ENCODE results near the gene ATP11B. TPM values are rescaled to one million over a fixed set of nuclear protein-coding genes. Genes with fewer than 3 reads are reported as not detected.

The ATP11B gene
- polyA plus RNA-seq, 3 donors from 2014 or later = 21.8 to 85.1 (median 39.5) TPM

DNA sequence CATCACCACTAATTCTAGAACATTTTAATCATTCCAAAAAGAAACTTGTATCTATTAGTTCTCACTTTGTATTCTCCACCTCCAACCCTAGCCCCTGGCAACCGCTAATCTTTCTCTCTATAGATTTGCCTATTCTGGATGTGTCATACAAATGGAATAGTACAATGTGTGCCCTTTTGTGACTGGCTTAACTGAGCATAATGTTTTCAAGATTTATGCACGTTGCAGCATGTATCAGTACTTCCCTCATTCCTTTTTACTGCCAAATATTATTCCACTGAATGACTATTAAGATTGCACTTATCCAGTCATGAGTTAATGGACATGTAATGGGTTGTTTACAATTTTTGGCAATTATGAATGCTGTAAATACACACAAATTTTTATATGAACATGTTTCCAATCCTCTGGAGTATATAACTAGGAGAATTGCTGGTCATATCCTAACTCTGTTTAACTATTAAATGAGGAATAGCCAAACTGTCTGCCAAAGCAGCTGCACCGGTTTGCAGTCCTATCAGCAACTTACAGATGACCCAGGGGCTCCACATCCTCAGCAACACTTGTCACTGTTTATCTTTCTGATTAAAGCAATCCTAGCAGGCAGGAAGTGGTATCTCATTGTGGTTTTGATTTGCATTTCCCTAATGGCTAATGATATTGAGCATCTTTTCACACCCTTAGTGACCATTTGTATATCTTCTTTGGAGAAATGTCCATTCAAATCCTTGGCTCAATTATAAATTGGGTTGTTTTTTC is 144.2 kb downstream of the ATP11B start:
- H3K36me3 Mint-ChIP-seq = peaks cover 0 to 4% (median 0%) of the 10 kb centered on the region in 3 donors
- H3K9me3 Mint-ChIP-seq = peaks cover 0 to 4% (median 0%) of the 10 kb centered on the region in 6 donors
- DNase-seq = no peak
- peaks cover 13 to 20% of the 10 kb centered on the region in 2 donors for H3K4me1 Mint-ChIP-seq
- H3K4me3 Mint-ChIP-seq = peak overlapping the region in 2 of 5 donors; percentile 12 to 21
- H3K27ac Mint-ChIP-seq = peak overlapping the region in 2 of 6 donors; percentile 25 to 51
- peaks cover 0 to 2% (median 0%) of the 10 kb centered on the region in 3 donors for H3K27me3 Mint-ChIP-seq (ENCODE audit: low read depth in 3 of 3)

DNA sequence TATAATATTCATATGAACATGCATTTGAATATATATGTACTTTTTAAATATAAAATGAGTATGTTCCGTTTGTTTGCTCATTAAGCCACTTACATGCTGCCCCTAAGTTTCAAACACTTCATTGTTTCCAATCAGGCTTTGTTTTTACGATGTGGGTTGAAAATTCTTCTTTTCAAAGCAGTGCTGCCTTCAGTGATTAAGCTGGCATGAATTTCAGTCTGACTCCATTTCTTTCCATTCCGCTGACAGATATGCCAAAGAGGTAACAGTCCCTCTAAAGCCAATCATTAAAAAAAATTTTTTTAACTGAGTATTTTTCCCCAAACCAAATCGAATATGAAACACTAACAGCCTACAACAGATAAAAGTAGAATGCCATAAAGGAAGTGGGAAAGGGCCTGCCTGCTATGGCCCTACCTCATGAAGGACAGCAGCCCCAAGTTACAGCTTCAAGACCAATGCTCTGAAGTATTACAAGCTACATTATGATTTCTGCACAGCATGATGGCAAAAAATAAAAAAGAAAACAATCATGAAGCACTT is 147.0 kb downstream of the ATP11B start:
- Mint-ChIP-seq H3K4me1 (peaks cover 13 to 20% of the 10 kb centered on the region in 2 donors), H3K27ac (no peak overlapping the region), H3K4me3 (no peak overlapping the region), H3K9me3 (no peaks in the 10 kb centered on the region), H3K27me3 (ENCODE audit: low read depth in 3 of 3) (peaks cover 0 to 2% (median 0%) of the 10 kb centered on the region in 3 donors), H3K36me3 (peaks cover 9 to 11% (median 10%) of the 10 kb centered on the region in 3 donors)
- DNase-seq = no peak

DNA sequence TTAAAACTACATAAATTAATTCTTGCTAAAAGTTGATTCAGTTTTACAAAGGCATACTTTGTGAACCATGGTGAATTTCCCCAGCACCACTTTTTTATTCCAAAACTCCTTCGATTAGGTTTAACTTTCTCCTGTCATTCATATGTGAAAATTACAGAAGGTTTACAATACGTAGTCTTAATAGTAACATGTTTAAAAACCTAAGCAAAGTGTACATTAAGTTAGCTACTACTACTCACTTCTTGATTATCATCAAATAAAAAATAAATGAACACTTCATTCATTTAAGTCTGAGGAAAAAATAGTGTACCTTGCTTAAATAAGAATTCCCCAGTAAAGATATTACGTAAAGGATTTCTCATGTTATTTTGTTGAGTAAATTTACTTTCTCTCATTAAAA is 148.4 kb downstream of the ATP11B start:
- no peak overlapping the region for H3K4me3 Mint-ChIP-seq
- peaks cover 17 to 22% (median 21%) of the 10 kb centered on the region in 3 donors for H3K36me3 Mint-ChIP-seq
- H3K4me1 Mint-ChIP-seq = peaks cover 13 to 20% of the 10 kb centered on the region in 2 donors
- peaks cover 0 to 4% (median 0%) of the 10 kb centered on the region in 3 donors for H3K27me3 Mint-ChIP-seq (ENCODE audit: low read depth in 3 of 3)
- no peak for DNase-seq
- no peak overlapping the region for H3K27ac Mint-ChIP-seq
- no peaks in the 10 kb centered on the region for H3K9me3 Mint-ChIP-seq

DNA sequence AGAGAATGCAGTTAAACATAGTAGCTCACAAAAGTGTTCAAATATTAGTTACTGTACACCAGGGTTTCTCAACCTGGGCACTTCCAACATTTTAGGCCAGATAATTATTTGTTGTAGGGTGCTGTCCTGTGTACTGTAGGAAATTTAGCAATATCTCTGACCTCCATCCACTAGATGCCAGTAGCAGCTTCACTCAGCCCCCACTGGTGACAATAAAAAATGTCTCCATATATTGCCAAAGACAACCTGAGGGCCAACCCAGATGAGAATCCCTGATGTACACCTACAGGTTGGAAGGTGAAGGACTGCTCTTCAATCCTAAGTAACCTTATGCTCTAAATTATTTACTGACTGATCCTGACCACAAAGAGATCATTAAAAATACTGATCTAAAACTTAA is 154.6 kb downstream of the ATP11B start:
- H3K4me3 Mint-ChIP-seq = no peak overlapping the region
- no peaks in the 10 kb centered on the region for H3K9me3 Mint-ChIP-seq
- H3K4me1 Mint-ChIP-seq = no peaks in the 10 kb centered on the region
- H3K36me3 Mint-ChIP-seq = peaks cover 24 to 41% (median 37%) of the 10 kb centered on the region in 3 donors
- DNase-seq = no peak
- peaks cover 0 to 3% (median 0%) of the 10 kb centered on the region in 3 donors for H3K27me3 Mint-ChIP-seq (ENCODE audit: low read depth in 3 of 3)
- H3K27ac Mint-ChIP-seq = peak overlapping the region in 1 of 6 donors; percentile 9

DNA sequence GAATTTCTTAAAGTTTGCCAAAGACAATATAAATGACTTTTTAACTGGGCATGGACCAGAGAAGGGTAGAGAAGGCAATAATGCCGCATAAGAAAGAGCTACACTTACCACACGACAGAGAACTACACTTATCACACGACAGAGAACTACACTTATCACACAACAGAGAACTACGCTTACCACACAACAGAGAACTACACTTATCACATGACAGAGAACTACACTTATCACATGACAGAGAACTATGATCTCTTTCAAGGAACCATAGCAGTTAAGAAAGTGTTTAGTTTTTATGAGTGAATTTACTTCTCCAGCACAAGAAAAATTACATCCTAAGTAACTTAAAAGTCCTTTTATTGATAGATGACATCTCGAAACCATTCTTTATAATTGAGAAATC is 155.0 kb downstream of the ATP11B start:
- no peak for DNase-seq
- H3K27me3 Mint-ChIP-seq (ENCODE audit: low read depth in 3 of 3) = peaks cover 0 to 3% (median 0%) of the 10 kb centered on the region in 3 donors
- no peak overlapping the region for H3K4me3 Mint-ChIP-seq
- H3K27ac Mint-ChIP-seq = no peak overlapping the region
- H3K4me1 Mint-ChIP-seq = no peaks in the 10 kb centered on the region
- H3K36me3 Mint-ChIP-seq = peaks cover 24 to 41% (median 37%) of the 10 kb centered on the region in 3 donors
- no peaks in the 10 kb centered on the region for H3K9me3 Mint-ChIP-seq

DNA sequence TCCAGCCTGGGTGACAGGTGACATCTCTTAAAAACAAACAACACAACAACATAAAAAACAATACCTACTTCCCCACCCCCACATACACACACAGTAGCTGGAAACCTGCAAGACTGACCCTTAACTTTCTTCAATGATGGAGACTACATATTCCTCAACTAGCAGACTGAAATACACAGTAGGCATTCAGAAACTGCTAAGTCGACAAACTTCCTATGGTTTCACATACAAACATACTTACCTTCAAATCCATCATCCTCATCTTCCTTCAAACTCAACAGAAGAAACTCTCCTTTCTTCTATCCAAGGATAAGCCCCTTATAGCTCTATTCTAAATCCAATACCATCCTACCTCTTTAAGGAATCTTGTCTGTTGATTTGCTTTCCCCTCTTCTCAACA is 156.4 kb downstream of the ATP11B start:
- no peaks in the 10 kb centered on the region for H3K9me3 Mint-ChIP-seq
- no peak overlapping the region for H3K4me3 Mint-ChIP-seq
- H3K36me3 Mint-ChIP-seq = peaks cover 21 to 42% (median 33%) of the 10 kb centered on the region in 3 donors
- no peaks in the 10 kb centered on the region for H3K4me1 Mint-ChIP-seq
- no peak overlapping the region for H3K27ac Mint-ChIP-seq
- no peak for DNase-seq
- peaks cover 0 to 3% (median 0%) of the 10 kb centered on the region in 3 donors for H3K27me3 Mint-ChIP-seq (ENCODE audit: low read depth in 3 of 3)

DNA sequence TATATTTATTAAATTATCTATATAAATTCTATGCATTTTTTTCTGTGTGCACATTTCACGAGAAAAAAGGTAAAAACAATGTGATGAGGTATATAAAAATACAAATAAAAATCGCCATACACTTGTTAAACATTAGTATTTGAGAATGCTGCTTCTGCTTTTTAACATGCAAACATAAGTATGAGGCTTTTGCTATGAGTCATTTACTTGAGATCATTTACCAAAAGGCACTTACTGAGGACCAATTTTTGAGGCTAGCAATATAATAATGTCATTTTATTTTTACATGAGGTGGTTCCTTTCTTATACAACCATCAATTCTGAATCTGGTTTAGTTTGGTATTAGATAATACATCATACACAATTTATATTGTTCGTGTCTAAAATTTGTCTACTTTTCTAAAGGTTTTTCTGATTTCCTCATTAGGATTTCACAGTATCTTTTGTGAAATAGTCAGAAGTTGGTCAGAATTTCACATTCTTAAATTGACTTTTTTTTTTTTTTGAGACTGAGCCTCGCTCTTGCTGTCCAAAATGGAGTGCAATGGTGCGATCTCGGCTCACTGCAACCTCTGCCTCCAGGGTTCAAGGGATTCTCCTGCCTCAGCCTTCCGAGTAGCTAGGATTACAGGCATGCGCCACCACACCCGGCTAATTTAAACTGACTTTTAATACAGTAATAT is 161.4 kb downstream of the ATP11B start:
- Mint-ChIP-seq H3K4me3 (no peak overlapping the region), H3K9me3 (no peaks in the 10 kb centered on the region), H3K36me3 (peaks cover 18 to 41% (median 20%) of the 10 kb centered on the region in 3 donors), H3K27me3 (ENCODE audit: low read depth in 3 of 3) (no peaks in the 10 kb centered on the region), H3K27ac (peak overlapping the region in 1 of 6 donors; percentile 22), H3K4me1 (peaks cover 2 to 11% of the 10 kb centered on the region in 2 donors)
- DNase-seq = no peak

DNA sequence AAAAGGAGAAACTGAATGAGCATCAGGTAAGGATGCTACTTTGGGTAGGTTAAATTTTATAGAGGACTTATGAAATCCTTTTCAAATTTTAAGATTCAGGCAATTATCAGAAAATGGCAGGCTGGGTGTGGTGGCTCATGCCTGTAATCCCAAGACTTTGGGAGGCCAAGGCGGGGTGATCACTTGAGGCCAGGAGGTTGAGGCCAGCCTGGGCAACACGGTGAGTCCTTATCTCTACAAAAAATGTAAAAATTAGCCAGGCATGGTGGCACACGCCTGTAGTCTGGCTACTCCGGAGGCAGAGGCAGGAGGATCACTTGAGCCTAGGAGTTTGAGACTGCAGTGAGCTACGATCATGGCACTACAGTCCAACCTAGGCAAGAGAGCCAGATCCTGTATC is 163.9 kb downstream of the ATP11B start:
- Mint-ChIP-seq H3K9me3 (no peaks in the 10 kb centered on the region), H3K36me3 (peaks cover 16 to 31% (median 19%) of the 10 kb centered on the region in 3 donors), H3K4me3 (no peak overlapping the region), H3K27me3 (ENCODE audit: low read depth in 3 of 3) (no peaks in the 10 kb centered on the region), H3K4me1 (peaks cover 8 to 20% of the 10 kb centered on the region in 2 donors), H3K27ac (no peak overlapping the region)
- no peak for DNase-seq

DNA sequence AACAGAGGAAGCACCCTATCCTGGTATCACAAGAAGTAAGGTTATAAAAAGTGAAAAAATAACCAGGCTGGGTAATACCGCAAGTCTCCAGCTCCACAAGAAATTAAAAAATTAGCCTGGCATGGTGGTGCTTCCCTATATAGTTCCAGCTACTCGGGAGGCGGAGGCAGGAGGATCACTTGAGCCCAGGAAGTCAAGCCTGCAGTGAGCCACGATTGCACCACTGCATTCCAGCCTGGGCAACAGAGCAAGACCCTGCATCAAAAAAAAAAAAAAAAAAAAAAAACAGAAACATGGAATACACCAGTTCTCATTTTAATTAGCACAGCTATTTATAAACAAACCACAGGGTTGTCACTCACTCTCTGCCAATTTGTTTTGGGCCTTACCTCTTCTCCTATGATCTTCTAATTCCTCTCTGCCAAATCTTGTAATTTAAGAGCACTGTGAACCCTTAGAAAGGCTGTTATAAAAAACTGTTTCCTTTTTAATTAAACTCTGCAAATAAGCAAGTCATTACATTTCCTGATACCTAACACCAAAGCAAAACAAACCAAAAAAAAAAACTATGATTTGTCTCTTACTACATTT is 164.5 kb downstream of the ATP11B start:
- H3K4me3 Mint-ChIP-seq = no peak overlapping the region

DNA sequence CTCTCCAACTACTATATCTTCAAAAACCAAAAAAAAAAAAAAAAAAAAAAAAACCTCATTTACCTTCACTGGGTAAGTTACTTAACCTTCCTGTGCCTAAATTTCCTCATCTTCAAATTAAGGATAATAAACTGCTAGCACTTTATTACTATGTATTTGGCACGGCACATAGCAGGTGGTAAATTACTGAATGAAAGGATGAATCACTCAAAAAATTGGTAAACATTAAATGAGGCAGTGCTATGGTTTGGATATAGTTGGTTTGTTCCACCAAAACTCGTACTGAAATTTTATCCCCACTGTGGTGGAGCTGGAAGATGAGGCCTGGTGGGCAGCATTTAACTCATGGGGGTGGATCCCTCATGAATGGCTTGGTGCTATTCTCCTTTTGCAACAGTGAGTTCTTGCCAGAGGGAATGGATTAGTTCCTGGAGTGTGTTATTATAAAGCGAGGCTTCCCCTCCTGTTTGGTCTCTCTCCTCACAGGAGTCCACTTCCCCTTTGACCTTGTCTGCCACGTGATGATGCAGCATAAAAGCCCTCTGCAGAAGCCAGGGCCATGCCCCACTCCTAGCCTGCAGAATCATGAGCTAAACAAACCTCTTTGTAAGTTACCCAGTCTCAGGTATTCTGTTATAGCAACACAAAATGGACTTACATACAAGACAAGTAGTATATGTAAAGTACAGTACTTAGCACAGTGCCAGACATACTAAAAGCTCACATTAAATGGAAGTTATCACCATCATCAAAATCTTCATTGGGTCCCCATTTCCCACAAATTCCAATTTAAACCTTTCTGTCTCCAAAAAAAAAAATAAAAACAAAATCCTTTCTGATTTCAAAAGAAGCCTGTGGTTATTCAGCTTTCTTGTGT is 166.4 kb downstream of the ATP11B start:
- peaks cover 19 to 24% (median 23%) of the 10 kb centered on the region in 3 donors for H3K36me3 Mint-ChIP-seq
- H3K9me3 Mint-ChIP-seq = no peaks in the 10 kb centered on the region
- no peak for DNase-seq
- peaks cover 19 to 36% of the 10 kb centered on the region in 2 donors for H3K4me1 Mint-ChIP-seq
- H3K4me3 Mint-ChIP-seq = no peak overlapping the region
- peak overlapping the region in 2 of 6 donors; percentile 29 for H3K27ac Mint-ChIP-seq
- H3K27me3 Mint-ChIP-seq (ENCODE audit: low read depth in 3 of 3) = no peaks in the 10 kb centered on the region

More for the DNA sequence above, 164.5 kb downstream of the ATP11B start:
- Mint-ChIP-seq H3K4me1 (peaks cover 13 to 25% of the 10 kb centered on the region in 2 donors), H3K27ac (peak overlapping the region in 3 of 6 donors; percentile 30 to 80 (median 68)), H3K36me3 (peaks cover 19 to 29% (median 23%) of the 10 kb centered on the region in 3 donors), H3K27me3 (ENCODE audit: low read depth in 3 of 3) (no peaks in the 10 kb centered on the region), H3K9me3 (no peaks in the 10 kb centered on the region)
- no peak for DNase-seq

DNA sequence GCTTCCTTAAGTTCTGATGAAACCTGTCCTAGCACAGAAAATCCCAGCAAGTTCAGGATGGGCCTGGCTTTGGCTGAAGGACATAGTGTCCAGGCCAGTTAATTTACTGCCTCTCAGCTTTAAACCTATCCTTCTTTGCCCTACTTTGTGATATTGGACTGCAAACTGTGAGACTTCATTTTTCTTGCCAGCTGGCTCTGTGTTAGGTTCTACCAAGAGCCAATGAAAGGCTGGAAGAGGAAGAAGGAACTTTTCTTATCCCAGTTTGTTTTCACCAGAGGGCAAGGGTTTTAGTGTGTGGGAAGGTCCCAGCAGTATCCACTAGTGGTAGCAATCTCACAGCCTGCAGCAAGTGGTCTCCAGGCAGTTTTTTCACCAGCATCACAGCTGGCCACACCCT is 168.9 kb downstream of the ATP11B start:
- Mint-ChIP-seq H3K4me1 (peaks cover 42 to 61% of the 10 kb centered on the region in 2 donors), H3K27me3 (ENCODE audit: low read depth in 3 of 3) (no peaks in the 10 kb centered on the region), H3K27ac (peak overlapping the region; percentile 10 to 61 (median 50)), H3K4me3 (no peak overlapping the region), H3K9me3 (no peaks in the 10 kb centered on the region), H3K36me3 (peaks cover 13 to 18% (median 16%) of the 10 kb centered on the region in 3 donors)
- no peak for DNase-seq

DNA sequence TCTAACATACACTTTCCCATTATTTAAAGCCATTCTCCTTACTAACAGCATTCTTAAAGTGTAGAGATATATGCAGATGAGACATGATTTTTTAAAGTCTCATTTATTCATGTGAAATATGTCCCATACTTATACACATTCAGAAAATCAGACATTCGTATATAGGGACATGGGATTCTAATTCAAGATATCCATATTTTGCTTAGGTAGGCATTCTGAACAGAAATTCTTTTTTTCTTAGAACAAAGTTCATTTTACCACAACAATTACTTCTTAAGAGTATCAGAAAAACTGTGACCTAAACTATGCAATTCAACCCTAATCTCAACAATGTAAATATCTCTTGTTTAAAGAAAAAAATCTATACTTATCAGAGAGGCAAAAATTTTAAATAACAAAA is 170.9 kb downstream of the ATP11B start:
- H3K36me3 Mint-ChIP-seq = peaks cover 7 to 12% (median 8%) of the 10 kb centered on the region in 3 donors
- no peak for DNase-seq
- H3K4me3 Mint-ChIP-seq = no peak overlapping the region
- H3K27ac Mint-ChIP-seq = peak overlapping the region in 1 of 6 donors; percentile 30
- H3K4me1 Mint-ChIP-seq = peaks cover 57 to 72% of the 10 kb centered on the region in 2 donors
- H3K9me3 Mint-ChIP-seq = no peaks in the 10 kb centered on the region
- H3K27me3 Mint-ChIP-seq (ENCODE audit: low read depth in 3 of 3) = no peaks in the 10 kb centered on the region
